ENCODE results near the gene IFNA7.
A peak's percentile ranks its signal among the peaks of the same experiment; 100 is the strongest.
"Not testable (repeated sequence)": the region's sequence is repeated elsewhere in the genome, so short reads cannot be mapped to it uniquely, and the experiment has no call there.

The IFNA7 gene

GRCh38 chr9:21235468-21236359 lies 33.7 kb upstream of the IFNA7 start:
- peak; percentile 9 to 31 for TF ChIP-seq CTCF (IDR thresholded peaks at IDR 0.05)
- H3K4me1 ChIP-seq; H3K27me3 ChIP-seq; H3K27ac ChIP-seq; intact Hi-C loops (cut with DNase I; ENCODE audit: low total_unique reads); H3K4me3 ChIP-seq; H3K9me3 ChIP-seq; H3K36me3 ChIP-seq: not testable (repeated sequence)
- DNase-seq: peak in 1 of 2 donors; percentile 37

- intact Hi-C loops (cut with DNase I; ENCODE audit: low total_unique reads): no loop called here
- Histone ChIP-seq H3K27ac (no peak overlapping the region), H3K4me3 (no peak overlapping the region), H3K4me1 (no peaks in the 10 kb centered on the region), H3K36me3 (no peaks in the 10 kb centered on the region), H3K9me3 (no peaks in the 10 kb centered on the region), H3K27me3 (no peaks in the 10 kb centered on the region)
- no peak for DNase-seq
- TF ChIP-seq CTCF (IDR thresholded peaks at IDR 0.05): no peak
Observed at GRCh38 chr9:21234153-21234687, 32.2 kb upstream of the IFNA7 start.

GRCh38 chr9:21233258-21233657 lies 31.3 kb upstream of the IFNA7 start:
- no peak overlapping the region for H3K4me3 ChIP-seq
- H3K27me3 ChIP-seq: no peaks in the 10 kb centered on the region
- intact Hi-C loops (cut with DNase I; ENCODE audit: low total_unique reads): no loop called here
- no peak overlapping the region for H3K27ac ChIP-seq
- H3K4me1 ChIP-seq: no peaks in the 10 kb centered on the region
- no peak for DNase-seq
- no peaks in the 10 kb centered on the region for H3K9me3 ChIP-seq
- no peak for TF ChIP-seq CTCF (IDR thresholded peaks at IDR 0.05)
- H3K36me3 ChIP-seq: no peaks in the 10 kb centered on the region

- Histone ChIP-seq H3K9me3 (no peaks in the 10 kb centered on the region), H3K27me3 (no peaks in the 10 kb centered on the region), H3K4me1 (no peaks in the 10 kb centered on the region), H3K4me3 (no peak within 1 kb of the TSS), H3K36me3 (no peaks in the 10 kb centered on the region), H3K27ac (no peak within 1 kb of the TSS)
- no peak for DNase-seq
- intact Hi-C loops (cut with DNase I; ENCODE audit: low total_unique reads): no loop called here
- no peak for TF ChIP-seq CTCF (IDR thresholded peaks at IDR 0.05)
Observed at GRCh38 chr9:21228122-21228521, 26.1 kb upstream of the IFNA7 start, which contains the start of gene IFNA17. IFNA17 (minus strand) TSS chr9:21228222; CDS start chr9:21228173, 49 bp downstream.

DNA sequence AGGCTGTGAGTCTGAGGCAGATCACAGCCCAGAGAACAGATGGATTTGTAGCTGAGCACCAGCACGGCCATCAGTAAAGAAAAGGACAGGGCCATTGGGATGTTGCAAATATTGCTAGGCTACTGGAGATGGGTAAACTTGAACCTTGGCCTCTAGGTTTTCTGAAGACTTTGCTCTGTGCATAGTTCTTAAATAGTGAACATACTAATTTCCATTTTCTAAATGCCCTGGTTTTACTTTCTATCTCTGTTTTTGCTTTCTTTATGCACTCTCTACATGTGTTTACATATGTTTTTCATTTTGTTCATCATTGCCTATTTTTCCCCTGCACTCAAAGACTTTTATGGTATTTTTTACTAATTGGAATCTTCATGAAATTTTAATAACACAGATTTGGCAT lies 15.2 kb upstream of the IFNA7 start, which contains the start of gene IFNA16:
Gene IFNA16, minus strand, starts transcription at position 101 of the 400 bp plus-strand sequence. Its CDS starts 6 bp downstream, at position 95.
- H3K27ac ChIP-seq; H3K27me3 ChIP-seq; intact Hi-C loops (cut with DNase I; ENCODE audit: low total_unique reads); H3K4me1 ChIP-seq; DNase-seq; H3K36me3 ChIP-seq; H3K9me3 ChIP-seq; H3K4me3 ChIP-seq: not testable (repeated sequence)

GRCh38 chr9:21213411-21214326 lies 11.7 kb upstream of the IFNA7 start:
- H3K4me1 ChIP-seq; H3K9me3 ChIP-seq; intact Hi-C loops (cut with DNase I; ENCODE audit: low total_unique reads); DNase-seq; H3K4me3 ChIP-seq; H3K36me3 ChIP-seq; H3K27me3 ChIP-seq; H3K27ac ChIP-seq: not testable (repeated sequence)

DNA sequence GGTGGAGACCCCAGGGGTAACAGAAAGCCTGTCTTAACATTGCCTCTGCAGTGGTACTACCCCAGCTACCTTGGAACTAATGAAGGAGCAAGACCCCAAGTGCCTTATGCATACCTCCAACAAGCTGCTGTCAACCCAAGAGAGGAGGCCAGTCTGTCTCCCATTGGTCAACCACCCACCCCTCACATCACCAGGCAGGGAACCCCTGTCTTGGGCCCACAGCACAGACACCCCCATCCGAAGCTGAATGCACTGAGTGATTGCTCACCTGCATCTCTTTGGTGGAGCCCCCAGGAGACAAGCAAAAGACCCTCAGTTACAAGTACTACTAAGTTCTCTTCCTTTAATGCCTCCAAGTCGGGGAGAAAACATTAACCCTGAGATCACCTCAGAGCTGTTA lies 10.2 kb upstream of the IFNA7 start:
- H3K27me3 ChIP-seq; H3K27ac ChIP-seq; H3K4me3 ChIP-seq; DNase-seq; H3K36me3 ChIP-seq; intact Hi-C loops (cut with DNase I; ENCODE audit: low total_unique reads); H3K4me1 ChIP-seq; H3K9me3 ChIP-seq: not testable (repeated sequence)

GRCh38 chr9:21210782-21211181 lies 8.8 kb upstream of the IFNA7 start:
- H3K27me3 ChIP-seq; H3K4me1 ChIP-seq; H3K27ac ChIP-seq; intact Hi-C loops (cut with DNase I; ENCODE audit: low total_unique reads); H3K9me3 ChIP-seq; H3K36me3 ChIP-seq; DNase-seq; H3K4me3 ChIP-seq: not testable (repeated sequence)
